ENCODE measurements around the gene ZBTB45. TPM values are rescaled to one million over a fixed set of nuclear protein-coding genes. Genes with fewer than 3 reads are reported as not detected.
"Not testable (repeated sequence)": the region's sequence is repeated elsewhere in the genome, so short reads cannot be mapped to it uniquely, and the experiment has no call there.

The ZBTB45 gene
- total RNA-seq, 4 donors from 2014 or later, result 0.88 to 17.8 (median 3.8) TPM

DNA sequence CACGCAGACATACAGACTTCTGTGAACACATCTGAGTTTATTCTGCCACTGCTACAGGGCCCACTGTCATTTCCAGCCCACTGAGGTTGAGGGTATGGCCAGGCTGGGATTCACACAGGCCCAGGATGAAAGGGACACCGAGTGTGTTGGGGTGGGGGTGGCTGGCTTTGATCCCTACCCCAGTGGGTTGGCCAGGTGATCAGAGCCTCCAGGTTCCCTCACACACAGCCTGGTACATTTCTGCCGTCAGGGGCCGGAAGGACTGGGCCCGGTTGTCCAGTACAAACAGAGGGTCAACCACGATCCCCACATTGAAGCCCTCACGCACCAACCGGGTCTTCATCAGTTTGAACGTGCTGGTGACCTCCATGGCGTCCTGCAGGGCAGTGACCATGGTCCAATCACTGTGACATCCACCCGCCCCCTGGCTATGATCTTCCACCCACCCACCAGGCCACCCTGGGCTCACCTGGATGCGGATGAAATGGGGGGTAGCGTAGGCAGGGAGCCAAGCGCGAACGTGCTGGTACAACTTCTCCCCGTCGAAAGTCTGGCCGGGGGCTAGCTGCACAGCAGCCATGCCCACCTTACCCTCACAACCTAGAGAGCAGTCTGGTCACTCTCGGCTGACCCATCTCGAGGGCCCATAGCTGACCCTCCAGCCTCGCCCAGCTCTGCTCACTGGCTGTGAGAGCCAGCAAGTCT lies 21.1 kb downstream of the ZBTB45 start:
- no peaks in the 10 kb centered on the region for H3K36me3 ChIP-seq
- TF ChIP-seq POLR2A (IDR thresholded peaks at IDR 0.05), result no peak
- TF ChIP-seq, protein P1, sequence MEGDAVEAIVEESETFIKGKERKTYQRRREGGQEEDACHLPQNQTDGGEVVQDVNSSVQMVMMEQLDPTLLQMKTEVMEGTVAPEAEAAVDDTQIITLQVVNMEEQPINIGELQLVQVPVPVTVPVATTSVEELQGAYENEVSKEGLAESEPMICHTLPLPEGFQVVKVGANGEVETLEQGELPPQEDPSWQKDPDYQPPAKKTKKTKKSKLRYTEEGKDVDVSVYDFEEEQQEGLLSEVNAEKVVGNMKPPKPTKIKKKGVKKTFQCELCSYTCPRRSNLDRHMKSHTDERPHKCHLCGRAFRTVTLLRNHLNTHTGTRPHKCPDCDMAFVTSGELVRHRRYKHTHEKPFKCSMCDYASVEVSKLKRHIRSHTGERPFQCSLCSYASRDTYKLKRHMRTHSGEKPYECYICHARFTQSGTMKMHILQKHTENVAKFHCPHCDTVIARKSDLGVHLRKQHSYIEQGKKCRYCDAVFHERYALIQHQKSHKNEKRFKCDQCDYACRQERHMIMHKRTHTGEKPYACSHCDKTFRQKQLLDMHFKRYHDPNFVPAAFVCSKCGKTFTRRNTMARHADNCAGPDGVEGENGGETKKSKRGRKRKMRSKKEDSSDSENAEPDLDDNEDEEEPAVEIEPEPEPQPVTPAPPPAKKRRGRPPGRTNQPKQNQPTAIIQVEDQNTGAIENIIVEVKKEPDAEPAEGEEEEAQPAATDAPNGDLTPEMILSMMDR (IDR thresholded peaks at IDR 0.05), result no peak
- peaks cover 0 to 6% of the 10 kb centered on the region in 2 donors for H3K4me1 ChIP-seq
- no peaks in the 10 kb centered on the region for H3K27me3 ChIP-seq
- peak overlapping the region; percentile 36 to 52 for H3K4me3 ChIP-seq
- H3K9me3 ChIP-seq, result no peaks in the 10 kb centered on the region
- DNase-seq, result peak; percentile 49 to 56
- intact Hi-C loops (cut with DNase I; ENCODE audit: low total_unique reads), result no loop called here
- peak overlapping the region; percentile 55 to 86 for H3K27ac ChIP-seq

DNA sequence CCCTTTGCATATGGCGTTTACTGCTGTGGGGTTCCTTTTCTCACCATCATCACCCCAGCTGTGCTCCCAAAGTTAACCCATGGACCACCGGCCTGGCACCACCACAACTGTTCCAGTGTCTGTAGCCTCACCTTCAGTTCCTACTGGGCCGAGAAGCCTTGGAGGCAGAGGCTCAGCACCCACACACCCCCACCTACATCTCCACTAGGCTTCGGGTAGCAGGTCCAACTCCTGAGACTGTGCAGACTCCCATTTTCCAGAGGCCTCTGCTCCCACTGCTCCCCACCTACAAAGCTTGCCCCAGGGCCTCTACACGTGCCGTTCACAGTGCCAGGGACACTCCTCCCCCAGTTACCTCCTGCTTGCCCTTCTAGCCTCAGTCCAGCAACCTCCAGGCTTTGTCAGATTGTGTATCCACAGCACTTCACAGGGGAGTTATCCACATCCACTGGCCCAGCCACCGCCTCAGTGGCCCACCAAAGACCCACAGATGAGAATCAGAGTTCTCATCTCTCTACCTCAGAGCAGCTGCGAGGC lies 21.9 kb downstream of the ZBTB45 start:
- Histone ChIP-seq H3K27me3 (no peaks in the 10 kb centered on the region), H3K27ac (no peak overlapping the region), H3K36me3 (no peaks in the 10 kb centered on the region), H3K4me1 (peaks cover 0 to 6% of the 10 kb centered on the region in 2 donors), H3K9me3 (no peaks in the 10 kb centered on the region), H3K4me3 (no peak overlapping the region)
- no peak for DNase-seq
- intact Hi-C loops (cut with DNase I; ENCODE audit: low total_unique reads), result no loop called here
- TF ChIP-seq, protein P1 (IDR thresholded peaks at IDR 0.05), result no peak
- no peak for TF ChIP-seq POLR2A (IDR thresholded peaks at IDR 0.05)

DNA sequence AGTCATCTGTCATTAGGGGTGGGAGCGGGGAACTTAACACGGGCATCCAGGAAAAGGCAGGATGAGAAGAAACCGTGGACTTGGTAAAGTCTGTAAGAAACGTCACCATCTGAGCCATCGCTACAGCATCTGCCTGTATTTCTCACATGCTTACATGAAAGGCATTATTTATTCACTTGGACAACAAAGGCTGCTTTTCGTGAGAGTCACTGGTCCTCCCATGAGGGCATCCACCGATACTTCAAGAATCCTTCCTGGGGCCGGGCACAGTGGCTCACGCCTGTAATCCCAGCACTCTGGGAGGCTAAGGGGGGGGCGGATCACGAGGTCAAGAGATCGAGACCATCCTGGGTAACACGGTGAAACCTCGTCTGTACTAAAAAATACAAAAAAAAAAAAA lies 27.3 kb downstream of the ZBTB45 start:
- no peak overlapping the region for H3K4me3 ChIP-seq
- DNase-seq, result no peak
- H3K4me1 ChIP-seq, result no peaks in the 10 kb centered on the region
- no peaks in the 10 kb centered on the region for H3K27me3 ChIP-seq
- TF ChIP-seq, protein P1 (IDR thresholded peaks at IDR 0.05), result no peak
- TF ChIP-seq POLR2A (IDR thresholded peaks at IDR 0.05), result no peak
- no peaks in the 10 kb centered on the region for H3K36me3 ChIP-seq
- H3K27ac ChIP-seq, result no peak overlapping the region
- intact Hi-C loops (cut with DNase I; ENCODE audit: low total_unique reads), result no loop called here
- H3K9me3 ChIP-seq, result no peaks in the 10 kb centered on the region

DNA sequence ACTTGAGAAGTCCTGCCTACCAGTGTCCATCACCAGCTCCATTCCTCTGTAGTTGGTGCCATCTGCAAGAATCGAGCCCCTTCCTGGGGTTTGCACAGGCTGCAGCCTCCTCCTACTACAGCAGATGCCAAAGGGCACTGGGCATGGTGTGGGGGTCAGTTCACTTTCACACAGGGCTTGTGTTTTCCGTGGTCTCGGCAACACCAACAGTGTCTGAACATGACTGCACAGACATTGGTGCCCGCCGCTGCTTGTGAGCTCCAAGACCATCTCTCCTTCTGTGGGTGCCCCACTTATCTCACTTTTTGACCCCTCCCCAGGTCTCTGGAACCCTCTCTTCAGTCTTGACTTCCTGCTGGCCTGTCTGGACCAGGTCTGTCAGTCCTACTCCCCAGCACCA lies 28.2 kb downstream of the ZBTB45 start:
- Histone ChIP-seq H3K4me3 (no peak overlapping the region), H3K36me3 (no peaks in the 10 kb centered on the region), H3K9me3 (no peaks in the 10 kb centered on the region), H3K27ac (no peak overlapping the region), H3K27me3 (no peaks in the 10 kb centered on the region), H3K4me1 (no peaks in the 10 kb centered on the region)
- DNase-seq, result no peak
- intact Hi-C loops (cut with DNase I; ENCODE audit: low total_unique reads), result no loop called here
- TF ChIP-seq, protein P1 (IDR thresholded peaks at IDR 0.05), result no peak
- no peak for TF ChIP-seq POLR2A (IDR thresholded peaks at IDR 0.05)

DNA sequence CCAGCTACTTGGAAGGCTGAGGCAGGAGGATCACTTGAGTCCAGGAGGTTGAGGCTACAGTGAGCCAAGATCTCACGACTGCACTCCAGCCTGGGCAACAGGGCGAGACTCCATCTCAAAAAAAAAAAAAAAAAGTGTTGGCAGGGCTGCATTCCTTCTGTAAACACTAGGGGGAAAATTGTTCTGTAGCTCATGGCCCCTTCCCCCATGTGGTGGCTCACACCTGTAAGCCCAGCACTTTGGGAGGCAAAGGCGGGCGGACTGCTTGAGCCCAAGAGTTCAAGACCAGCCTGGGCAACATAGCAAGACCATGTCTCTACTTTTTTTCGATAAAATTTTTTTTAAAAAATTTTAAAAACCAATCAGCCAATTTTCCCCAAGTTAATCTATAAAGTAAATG lies 35.3 kb downstream of the ZBTB45 start:
- H3K27ac ChIP-seq; H3K4me3 ChIP-seq; H3K27me3 ChIP-seq; H3K9me3 ChIP-seq; H3K36me3 ChIP-seq; DNase-seq; intact Hi-C loops (cut with DNase I; ENCODE audit: low total_unique reads); H3K4me1 ChIP-seq: not testable (repeated sequence)

All from uterus (tissue), 4 donors.